PC-3 (cell line): Measurements from ENCODE around the gene BCAS1. TPM values are rescaled to one million over a fixed set of nuclear protein-coding genes. Genes with fewer than 3 reads are reported as not detected.

Source experiments
- ATAC-seq: fragments of 200-7000 bp; cut with Tn5 transposase; 2 replicates; pipeline ENCODE4 v1.9.1; 2020; ENCODE audit warnings: mild to moderate bottlenecking, moderate library complexity
- BruUV-seq: library from RNA; stranded (reverse); fragments of 400-500 nt; replicated peaks from 2 replicates; lab custom pipeline; 2021; lab: Mats Ljungman, UMichigan
- CTCF ChIA-PET: fragments of 300-600 bp; sonication (Branson Sonifier 250); formaldehyde crosslinking; loops from one replicate; lab custom pipeline; 2022; ENCODE audit warnings: antibody characterized with exemption; lab: Charles Lee
- POLR2A ChIA-PET: fragments of 300-600 bp; sonication (Branson Sonifier 250); formaldehyde crosslinking; loops from one replicate; lab custom pipeline; 2022; ENCODE audit warnings: antibody characterized with exemption; ENCODE audit not compliant: unreplicated experiment; lab: Charles Lee
- DNase-seq: peaks from one replicate; pipeline ENCODE4 v3.0.0-alpha.2; 2015
- H2AFZ ChIP-seq: fragments of 300-600 bp; sonication (generic); 2 replicates; pipeline ENCODE4 v1.6.0; 2016; ENCODE audit warnings: antibody characterized with exemption, low read length
- H3F3A ChIP-seq: fragments of 300-600 bp; sonication (generic); one replicate; pipeline ENCODE4 v1.6.0; 2017; ENCODE audit warnings: antibody characterized with exemption, low read length, control low read depth, mild to moderate bottlenecking; ENCODE audit not compliant: unreplicated experiment
- H3K27ac ChIP-seq: fragments of 300-600 bp; sonication (generic); 2 replicates; pipeline ENCODE4 v1.5.1; 2016; ENCODE audit warnings: mild to moderate bottlenecking, low read length
- H3K27me3 ChIP-seq: fragments of 300-600 bp; sonication (generic); 2 replicates; pipeline ENCODE4 v1.6.1; 2016; ENCODE audit warnings: low read length, mixed read lengths
- H3K36me3 ChIP-seq: fragments of 300-600 bp; sonication (generic); 2 replicates; pipeline ENCODE4 v1.6.1; 2016; ENCODE audit warnings: low read depth, mixed run types, low read length, mixed read lengths
- H3K4me1 ChIP-seq: fragments of 300-600 bp; sonication (generic); 2 replicates; pipeline ENCODE4 v1.5.1; 2016; ENCODE audit warnings: low read length; ENCODE audit not compliant: insufficient read depth
- H3K4me2 ChIP-seq: fragments of 300-600 bp; sonication (generic); 2 replicates; pipeline ENCODE4 v1.6.0; 2016; ENCODE audit warnings: low read length
- H3K4me3 ChIP-seq: fragments of 300-600 bp; sonication (generic); 2 replicates; pipeline ENCODE4 v1.5.1; 2016; ENCODE audit warnings: mild to moderate bottlenecking, low read length, mixed read lengths
- H3K79me2 ChIP-seq: fragments of 300-600 bp; sonication (generic); 2 replicates; pipeline ENCODE4 v1.6.1; 2017; ENCODE audit warnings: low read length, mixed read lengths
- H3K9ac ChIP-seq: fragments of 300-600 bp; sonication (generic); 2 replicates; pipeline ENCODE4 v1.6.0; 2016; ENCODE audit warnings: mild to moderate bottlenecking, low read length
- H3K9me2 ChIP-seq: fragments of 300-600 bp; sonication (generic); replicated peaks from 2 replicates; pipeline ENCODE4 v1.6.1; 2016; ENCODE audit warnings: mixed run types, low read length, mixed read lengths
- H3K9me3 ChIP-seq: fragments of 300-600 bp; sonication (generic); 2 replicates; pipeline ENCODE4 v1.6.1; 2016; ENCODE audit warnings: low read length, mixed read lengths
- H4K20me1 ChIP-seq: fragments of 300-600 bp; sonication (generic); 2 replicates; pipeline ENCODE4 v1.6.1; 2016; ENCODE audit warnings: low read length, mixed read lengths
- EZH2 ChIP-seq: fragments of 300-600 bp; sonication (generic); IDR thresholded peaks from one replicate; pipeline ENCODE4 v1.6.1; 2017; ENCODE audit warnings: antibody characterized with exemption, mild to moderate bottlenecking, low read length; ENCODE audit not compliant: unreplicated experiment
- EZH2phosphoT487 ChIP-seq: fragments of 300-600 bp; sonication (generic); IDR thresholded peaks from 2 replicates; pipeline ENCODE4 v1.6.1; 2018; ENCODE audit warnings: mild to moderate bottlenecking, antibody characterized with exemption, low read length, borderline replicate concordance
- intact Hi-C: fragments of 100-400 bp; cut with micrococcal nuclease; formaldehyde crosslinking; loops from 2 replicates; pipeline ENCODE4 v1.9.0; 2023
- total RNA-seq: library from RNA; depleted of rRNA; stranded (reverse); fragments of >200 nt; gene quantifications from 2 replicates; pipeline ENCODE4 v1.2.3, GENCODE V29; 2014
- TF ChIP-seq, protein P1 (sequence below): fragments of 300-600 bp; sonication (generic); conservative IDR thresholded peaks from 2 replicates; pipeline ENCODE4 v1.5.1; 2017; ENCODE audit warnings: antibody characterized with exemption, low read depth, mild to moderate bottlenecking, low read length

Gene BCAS1
- total RNA-seq, 1 experiment from 2014 or later: 0.18 TPM

DNA sequence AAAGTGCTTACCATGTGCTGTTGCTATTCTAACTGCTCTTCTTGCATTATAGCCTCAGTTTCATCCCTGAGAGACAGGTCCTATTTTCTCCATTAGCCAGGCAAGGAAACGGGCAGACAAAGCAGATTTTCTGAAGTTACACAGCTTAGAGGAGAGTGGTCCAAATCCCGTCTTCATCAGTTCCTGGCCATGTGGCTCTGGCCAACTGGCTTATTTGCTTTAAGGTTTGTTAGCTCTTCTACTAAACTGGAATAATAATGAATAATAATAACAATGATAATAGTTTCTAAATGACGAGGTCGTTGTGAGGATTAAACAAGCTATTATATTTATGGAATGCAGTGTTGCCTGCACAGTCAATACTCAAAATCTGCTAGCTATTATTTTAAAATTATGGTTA, 35.8 kb upstream of the BCAS1 start:
- no peaks in the 10 kb centered on the region for H3K36me3 ChIP-seq
- H3K4me1 ChIP-seq: no peaks in the 10 kb centered on the region
- ChIA-PET CTCF (interaction anchor here (0.5 to 1.0 kb wide), 3 partner anchors 21 to 560 kb away, joined by 3 to 6 read pairs (median 3); no protein-coding TSS in a partner anchor), POLR2A (no interaction called here)
- no peaks in the 10 kb centered on the region for H3K79me2 ChIP-seq
- H3F3A ChIP-seq: no peaks in the 10 kb centered on the region
- no TSS peak for BruUV-seq
- no peak overlapping the region for H3K9ac ChIP-seq
- TF ChIP-seq, protein P1, sequence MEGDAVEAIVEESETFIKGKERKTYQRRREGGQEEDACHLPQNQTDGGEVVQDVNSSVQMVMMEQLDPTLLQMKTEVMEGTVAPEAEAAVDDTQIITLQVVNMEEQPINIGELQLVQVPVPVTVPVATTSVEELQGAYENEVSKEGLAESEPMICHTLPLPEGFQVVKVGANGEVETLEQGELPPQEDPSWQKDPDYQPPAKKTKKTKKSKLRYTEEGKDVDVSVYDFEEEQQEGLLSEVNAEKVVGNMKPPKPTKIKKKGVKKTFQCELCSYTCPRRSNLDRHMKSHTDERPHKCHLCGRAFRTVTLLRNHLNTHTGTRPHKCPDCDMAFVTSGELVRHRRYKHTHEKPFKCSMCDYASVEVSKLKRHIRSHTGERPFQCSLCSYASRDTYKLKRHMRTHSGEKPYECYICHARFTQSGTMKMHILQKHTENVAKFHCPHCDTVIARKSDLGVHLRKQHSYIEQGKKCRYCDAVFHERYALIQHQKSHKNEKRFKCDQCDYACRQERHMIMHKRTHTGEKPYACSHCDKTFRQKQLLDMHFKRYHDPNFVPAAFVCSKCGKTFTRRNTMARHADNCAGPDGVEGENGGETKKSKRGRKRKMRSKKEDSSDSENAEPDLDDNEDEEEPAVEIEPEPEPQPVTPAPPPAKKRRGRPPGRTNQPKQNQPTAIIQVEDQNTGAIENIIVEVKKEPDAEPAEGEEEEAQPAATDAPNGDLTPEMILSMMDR: no peak
- no peak for TF ChIP-seq EZH2phosphoT487
- TF ChIP-seq EZH2: no peak
- H3K27ac ChIP-seq: no peak overlapping the region
- H2AFZ ChIP-seq: no peak overlapping the region
- ATAC-seq: no peak
- no peaks in the 10 kb centered on the region for H3K9me2 ChIP-seq
- no peak for DNase-seq
- H3K9me3 ChIP-seq: no peaks in the 10 kb centered on the region
- no peak overlapping the region for H3K4me2 ChIP-seq
- intact Hi-C loops: no loop called here
- no peaks in the 10 kb centered on the region for H4K20me1 ChIP-seq
- H3K4me3 ChIP-seq: no peak overlapping the region
- H3K27me3 ChIP-seq: no peaks in the 10 kb centered on the region

DNA sequence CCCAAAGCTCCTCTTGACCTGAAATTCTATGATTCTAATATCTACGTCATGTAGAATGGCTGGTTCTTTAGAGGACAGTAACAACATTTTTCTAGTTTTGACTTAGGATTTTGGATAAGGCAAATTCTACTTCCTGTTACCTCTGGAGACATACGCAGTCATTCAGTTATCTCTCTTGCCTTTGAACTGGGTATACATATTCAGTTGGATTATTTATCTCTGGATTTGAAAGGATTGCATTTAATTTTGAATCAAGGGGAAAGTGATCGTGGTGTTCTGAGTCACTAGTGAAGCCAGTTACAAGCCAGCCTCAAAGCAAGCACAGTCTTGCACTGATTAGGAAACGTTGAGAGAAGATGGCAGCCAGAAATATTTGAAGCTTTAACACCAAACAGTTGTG, 35.3 kb upstream of the BCAS1 start:
- Histone ChIP-seq H3K27ac (no peak overlapping the region), H3K9me3 (no peaks in the 10 kb centered on the region), H3K27me3 (no peaks in the 10 kb centered on the region), H3K9ac (no peak overlapping the region), H3K36me3 (no peaks in the 10 kb centered on the region), H2AFZ (peak overlapping the region; percentile 6; the same call in 1 of the 2 replicates), H3K4me1 (no peaks in the 10 kb centered on the region), H3K4me3 (no peak overlapping the region), H3K79me2 (no peaks in the 10 kb centered on the region), H3F3A (no peaks in the 10 kb centered on the region), H3K9me2 (no peaks in the 10 kb centered on the region), H4K20me1 (no peaks in the 10 kb centered on the region), H3K4me2 (no peak overlapping the region)
- no peak for ATAC-seq
- no TSS peak for BruUV-seq
- CTCF ChIA-PET: interaction anchor here (0.5 to 0.6 kb wide), 2 partner anchors 94 to 560 kb away, joined by 3 to 6 read pairs; no protein-coding TSS in a partner anchor
- intact Hi-C loops: no loop called here
- TF ChIP-seq EZH2phosphoT487 (no peak), EZH2 (no peak)
- TF ChIP-seq, protein P1: no peak
- POLR2A ChIA-PET: no interaction called here
- DNase-seq: no peak

DNA sequence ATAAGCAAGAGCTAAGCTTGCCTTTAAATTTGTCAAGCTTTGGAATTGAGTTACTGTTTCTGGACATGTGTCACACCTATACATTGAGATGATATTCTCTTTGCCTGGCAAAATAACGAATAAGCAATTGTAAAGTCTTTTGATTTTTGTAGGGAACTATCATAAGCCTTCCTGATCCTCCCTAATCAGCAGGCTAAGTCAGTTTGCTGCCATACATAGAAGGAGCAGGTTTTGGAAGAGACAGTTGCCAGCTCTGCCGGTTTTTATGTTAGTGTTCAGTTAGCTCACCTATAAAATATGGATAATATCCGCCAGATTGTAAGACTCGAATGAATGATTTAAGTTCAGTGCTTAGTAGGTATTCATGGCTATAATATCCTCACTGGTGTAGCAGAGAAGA, 34.4 kb upstream of the BCAS1 start:
- H3K79me2 ChIP-seq: no peaks in the 10 kb centered on the region
- H3F3A ChIP-seq: no peaks in the 10 kb centered on the region
- CTCF ChIA-PET: interaction anchor here (0.6 to 0.7 kb wide), 3 partner anchors 18 to 214 kb away, joined by 3 read pairs; no protein-coding TSS in a partner anchor
- H4K20me1 ChIP-seq: no peaks in the 10 kb centered on the region
- H3K9ac ChIP-seq: no peak overlapping the region
- no peak for DNase-seq
- no peak overlapping the region for H3K4me2 ChIP-seq
- H3K9me3 ChIP-seq: no peaks in the 10 kb centered on the region
- H3K36me3 ChIP-seq: no peaks in the 10 kb centered on the region
- no peak overlapping the region for H2AFZ ChIP-seq
- H3K4me1 ChIP-seq: no peaks in the 10 kb centered on the region
- no peak overlapping the region for H3K4me3 ChIP-seq
- POLR2A ChIA-PET: no interaction called here
- H3K27ac ChIP-seq: no peak overlapping the region
- TF ChIP-seq, protein P1: no peak
- TF ChIP-seq EZH2phosphoT487 (no peak), EZH2 (no peak)
- BruUV-seq: no TSS peak
- H3K9me2 ChIP-seq: no peaks in the 10 kb centered on the region
- intact Hi-C loops: no loop called here
- ATAC-seq: no peak
- no peaks in the 10 kb centered on the region for H3K27me3 ChIP-seq
